Stimulated activated naive B cell treated with anti-CD40 and anti-IgM and Interleukin-4, amounts not matched to agents 10 μg/mL and 1 μg/mL and 100 μg/mL, for 72 hours (primary cell): ENCODE data around the gene SPTA1.

Source experiments
- ATAC-seq, 2 donors: fragments of 150-1000 bp; cut with Tn5 transposase; replicated peaks; 2 replicates each; pipeline ENCODE4 v1.10.0; 2021; ENCODE audit warnings: moderate library complexity in 1 of 2
- DNase-seq: peaks from one replicate; pipeline ENCODE4 v3.0.0; 2021
- H3K27ac Mint-ChIP-seq: one replicate; pipeline ENCODE4 v1.8.0; 2022; ENCODE audit warnings: mild to moderate bottlenecking, mixed read lengths
- H3K27me3 Mint-ChIP-seq, 2 donors: one replicate each; pipeline ENCODE4 v1.8.0; 2022; ENCODE audit warnings: mixed read lengths in 2 of 2
- H3K36me3 Mint-ChIP-seq, 2 donors: one replicate each; pipeline ENCODE4 v1.8.0; 2022; ENCODE audit warnings: mixed read lengths in 2 of 2, mild to moderate bottlenecking in 1 of 2
- H3K4me1 Mint-ChIP-seq, 2 donors: one replicate each; pipeline ENCODE4 v1.8.0; 2022; ENCODE audit warnings: mixed read lengths in 2 of 2, mild to moderate bottlenecking in 1 of 2
- H3K4me3 Mint-ChIP-seq, 2 donors: one replicate each; pipeline ENCODE4 v1.8.0; 2022; ENCODE audit warnings: mild to moderate bottlenecking in 2 of 2, mixed read lengths in 2 of 2, moderate library complexity in 1 of 2
- H3K9me3 Mint-ChIP-seq, 2 donors: one replicate each; pipeline ENCODE4 v1.8.0; 2022; ENCODE audit warnings: mixed read lengths in 2 of 2, mild to moderate bottlenecking in 1 of 2

SPTA1 gene

GRCh38 chr1:158579733-158580132, 106.8 kb downstream of the SPTA1 start, which contains the start of gene OR10X1:
OR10X1 (minus strand) TSS chr1:158579899; CDS start chr1:158579899, 0 bp downstream.
- no peaks in the 10 kb centered on the region for H3K9me3 Mint-ChIP-seq
- no peak within 1 kb of the TSS for H3K4me3 Mint-ChIP-seq
- H3K27ac Mint-ChIP-seq: no peak within 1 kb of the TSS
- H3K36me3 Mint-ChIP-seq: no peaks in the 10 kb centered on the region
- peaks cover 4 to 18% of the 10 kb centered on the region in 2 donors for H3K27me3 Mint-ChIP-seq
- H3K4me1 Mint-ChIP-seq: no peaks in the 10 kb centered on the region
- DNase-seq (no peak), ATAC-seq (no peak)

- DNase-seq (no peak), ATAC-seq (no peak)
- Mint-ChIP-seq H3K27ac (no peak overlapping the region), H3K9me3 (no peaks in the 10 kb centered on the region), H3K4me1 (no peaks in the 10 kb centered on the region), H3K4me3 (no peak overlapping the region), H3K36me3 (no peaks in the 10 kb centered on the region), H3K27me3 (peaks cover 4 to 5% of the 10 kb centered on the region in 2 donors)
Measured at GRCh38 chr1:158577561-158577960, 109.0 kb downstream of the SPTA1 start.

- H3K36me3 Mint-ChIP-seq: no peaks in the 10 kb centered on the region
- peaks cover 0 to 1% of the 10 kb centered on the region in 2 donors for H3K9me3 Mint-ChIP-seq
- no peak for ATAC-seq
- no peak for DNase-seq
- H3K27me3 Mint-ChIP-seq: peaks cover 0 to 4% of the 10 kb centered on the region in 2 donors
- no peaks in the 10 kb centered on the region for H3K4me1 Mint-ChIP-seq
- no peak overlapping the region for H3K27ac Mint-ChIP-seq
- no peak overlapping the region for H3K4me3 Mint-ChIP-seq
Measured at GRCh38 chr1:158572226-158572625, 114.3 kb downstream of the SPTA1 start.

GRCh38 chr1:158570480-158570879, 116.0 kb downstream of the SPTA1 start, which contains the start of gene OR6P1:
OR6P1 (minus strand) TSS chr1:158570580; CDS start chr1:158563604, 6,976 bp downstream.
- H3K9me3 Mint-ChIP-seq: peaks cover 0 to 1% of the 10 kb centered on the region in 2 donors
- H3K27ac Mint-ChIP-seq: no peak within 1 kb of the TSS
- no peak for ATAC-seq
- H3K4me3 Mint-ChIP-seq: no peak within 1 kb of the TSS
- no peaks in the 10 kb centered on the region for H3K36me3 Mint-ChIP-seq
- DNase-seq: no peak
- no peaks in the 10 kb centered on the region for H3K4me1 Mint-ChIP-seq
- H3K27me3 Mint-ChIP-seq: peaks cover 0 to 4% of the 10 kb centered on the region in 2 donors

- DNase-seq: no peak
- no peak overlapping the region for H3K4me3 Mint-ChIP-seq
- peak; percentile 34 to 69 for ATAC-seq
Measured at GRCh38 chr1:158564608-158565007, 121.9 kb downstream of the SPTA1 start.

GRCh38 chr1:158563853-158564252, 122.7 kb downstream of the SPTA1 start:
- H3K36me3 Mint-ChIP-seq: no peaks in the 10 kb centered on the region
- H3K27me3 Mint-ChIP-seq: no peaks in the 10 kb centered on the region
- peaks cover 9 to 16% of the 10 kb centered on the region in 2 donors for H3K4me1 Mint-ChIP-seq
- H3K9me3 Mint-ChIP-seq: peaks cover 6 to 9% of the 10 kb centered on the region in 2 donors
- no peak for DNase-seq
- no peak overlapping the region for H3K4me3 Mint-ChIP-seq
- peak overlapping the region; percentile 14 for H3K27ac Mint-ChIP-seq
- peak in 1 of 2 donors; percentile 43 for ATAC-seq

More at GRCh38 chr1:158564608-158565007, 121.9 kb downstream of the SPTA1 start:
- H3K36me3 Mint-ChIP-seq: no peaks in the 10 kb centered on the region
- H3K4me1 Mint-ChIP-seq: peaks cover 9 to 16% of the 10 kb centered on the region in 2 donors
- H3K27me3 Mint-ChIP-seq: no peaks in the 10 kb centered on the region
- peaks cover 6 to 9% of the 10 kb centered on the region in 2 donors for H3K9me3 Mint-ChIP-seq
- no peak overlapping the region for H3K27ac Mint-ChIP-seq
